NCI-H2029 (cell line): ENCODE measurements around the gene MAP2K4.

Source experiments
- DNase-seq: peaks from one replicate; lab custom pipeline; 2025; lab: John Stamatoyannopoulos, UW

The MAP2K4 gene

DNA sequence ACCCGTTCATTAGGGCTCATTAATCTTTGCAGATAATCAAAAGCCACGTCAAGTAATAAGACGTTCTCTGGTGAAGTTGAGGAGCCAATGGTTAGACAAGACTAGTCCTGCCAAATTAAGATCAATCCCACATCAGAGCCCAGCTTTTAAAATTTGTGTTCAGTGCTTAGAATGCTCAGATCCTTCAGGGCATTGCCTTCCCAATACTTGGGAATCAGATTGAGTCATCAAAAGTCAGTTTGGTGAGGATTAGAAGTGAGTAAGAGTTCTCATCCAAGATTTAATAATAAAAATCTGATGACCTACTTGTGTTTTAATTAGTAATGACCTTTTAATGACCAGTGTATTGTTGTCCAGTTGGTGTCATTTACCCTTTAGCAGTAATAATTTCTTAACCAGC lies 19.8 kb downstream of the MAP2K4 start:
- DNase-seq = no peak

DNA sequence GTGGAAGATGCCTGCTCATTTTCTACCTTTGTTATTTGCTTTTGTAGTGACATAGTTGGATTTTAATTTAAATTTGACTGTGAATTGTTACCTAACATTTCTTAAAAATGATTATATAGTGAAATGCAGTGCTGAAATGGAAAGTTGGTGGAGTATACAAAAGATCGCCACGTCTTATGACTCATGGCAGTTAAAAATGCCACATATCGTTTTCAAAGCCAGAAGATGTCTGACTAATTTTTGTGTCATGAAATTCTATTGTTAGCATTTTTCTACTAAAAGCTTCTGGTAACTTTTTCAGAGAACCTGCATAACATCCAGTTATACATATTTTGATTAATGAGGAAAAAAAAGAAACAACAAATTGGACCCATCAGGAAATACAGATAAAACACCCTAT lies 20.6 kb downstream of the MAP2K4 start:
- DNase-seq = no peak

DNA sequence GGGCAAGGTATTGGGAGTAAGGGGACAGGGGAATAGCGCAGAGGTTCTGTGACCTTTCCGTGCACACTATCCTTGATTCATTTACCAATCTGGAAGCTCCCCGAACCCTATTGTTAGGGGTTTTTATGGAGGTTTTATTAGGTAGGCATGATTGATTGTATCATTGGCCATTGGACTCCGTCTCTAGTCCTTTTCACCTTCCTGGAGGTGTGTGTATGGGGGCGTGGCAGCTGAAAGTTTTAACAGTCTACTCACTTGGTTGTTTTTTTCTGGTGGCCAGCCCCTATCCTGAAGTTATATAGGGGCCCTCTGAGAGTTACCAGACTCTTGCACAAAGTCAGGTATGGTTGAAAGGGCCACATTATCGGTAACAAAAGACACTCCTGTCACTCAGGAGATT lies 23.0 kb downstream of the MAP2K4 start:
- DNase-seq = no peak

DNA sequence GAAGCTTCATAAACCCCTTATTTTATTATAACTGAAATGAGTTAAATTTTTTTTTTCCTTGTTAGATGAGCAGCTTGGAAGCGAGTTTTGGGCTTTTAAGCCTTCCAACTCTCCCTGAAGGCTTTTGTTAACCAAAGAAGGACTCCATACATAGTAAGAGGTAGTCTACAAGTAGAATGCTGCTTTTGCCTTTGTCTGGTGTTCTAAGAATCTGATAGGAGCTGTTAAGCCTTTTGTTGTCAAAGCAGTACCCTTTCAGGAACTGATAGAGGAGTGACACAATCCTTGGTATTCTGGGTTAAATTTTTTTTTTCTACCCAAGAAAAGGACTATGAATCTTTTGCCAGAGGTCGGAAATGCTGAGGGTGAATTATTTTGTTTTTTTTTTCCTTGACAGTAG lies 26.1 kb downstream of the MAP2K4 start:
- no peak for DNase-seq

DNA sequence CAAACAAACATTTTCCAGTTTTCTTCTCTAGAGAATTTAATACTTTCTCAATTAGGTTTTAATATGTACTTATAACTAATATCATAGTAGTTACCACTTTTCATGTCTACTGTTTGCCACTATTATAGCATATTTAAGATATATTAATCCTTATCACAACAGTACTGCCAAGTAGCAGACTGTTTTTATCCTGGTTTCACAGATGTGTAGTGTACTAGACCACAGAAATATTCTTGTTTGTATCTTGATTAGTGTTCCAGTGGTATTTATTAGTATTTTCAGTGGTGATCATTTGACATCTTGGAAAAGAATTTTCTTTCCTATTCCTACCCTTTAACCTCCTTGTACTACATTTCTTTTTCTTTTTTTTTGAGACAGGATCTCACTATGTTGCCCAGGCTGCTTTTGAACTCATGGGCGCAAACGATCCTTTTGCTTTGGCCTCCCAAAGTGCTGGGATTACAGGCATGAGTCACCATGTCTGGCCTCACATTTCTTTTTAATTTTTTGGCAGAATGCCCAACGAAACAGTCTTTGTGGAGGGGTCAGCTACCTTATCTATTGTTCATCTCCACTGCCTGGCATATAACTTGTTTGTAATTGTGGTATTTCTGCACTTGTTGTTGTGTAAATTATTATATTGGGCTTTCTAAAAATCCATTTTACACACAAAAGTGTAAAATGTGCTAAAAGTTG lies 27.2 kb downstream of the MAP2K4 start:
- no peak for DNase-seq

DNA sequence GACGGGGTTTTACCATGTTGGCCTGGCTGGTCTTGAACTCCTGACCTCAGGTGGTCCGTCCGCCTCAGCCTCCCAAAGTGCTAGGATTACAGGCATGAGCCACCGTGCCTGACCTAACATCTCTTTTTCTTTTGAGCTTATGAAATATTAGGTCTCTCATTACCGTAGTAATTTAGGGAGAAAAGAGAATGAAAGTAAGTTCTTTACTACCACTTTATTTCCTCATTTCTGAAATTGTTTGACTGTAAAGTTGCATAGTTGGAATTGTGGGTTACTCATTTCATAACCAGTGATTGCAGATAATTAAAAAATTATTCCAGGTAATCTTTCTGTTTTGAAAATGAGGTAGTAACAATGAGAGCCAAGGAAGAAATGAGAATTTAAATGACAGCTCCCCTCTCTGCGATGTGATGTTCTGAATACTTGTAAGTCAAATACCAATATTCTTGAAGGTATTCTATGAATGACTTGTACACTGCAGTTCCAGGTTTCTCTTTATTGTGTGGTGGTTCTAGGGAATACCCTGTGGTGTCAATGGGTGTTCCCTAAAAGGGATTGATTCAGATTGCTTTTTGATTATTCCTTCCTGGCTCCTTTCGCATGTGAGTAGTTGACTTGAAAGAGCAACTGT lies 28.3 kb downstream of the MAP2K4 start:
- DNase-seq = no peak

DNA sequence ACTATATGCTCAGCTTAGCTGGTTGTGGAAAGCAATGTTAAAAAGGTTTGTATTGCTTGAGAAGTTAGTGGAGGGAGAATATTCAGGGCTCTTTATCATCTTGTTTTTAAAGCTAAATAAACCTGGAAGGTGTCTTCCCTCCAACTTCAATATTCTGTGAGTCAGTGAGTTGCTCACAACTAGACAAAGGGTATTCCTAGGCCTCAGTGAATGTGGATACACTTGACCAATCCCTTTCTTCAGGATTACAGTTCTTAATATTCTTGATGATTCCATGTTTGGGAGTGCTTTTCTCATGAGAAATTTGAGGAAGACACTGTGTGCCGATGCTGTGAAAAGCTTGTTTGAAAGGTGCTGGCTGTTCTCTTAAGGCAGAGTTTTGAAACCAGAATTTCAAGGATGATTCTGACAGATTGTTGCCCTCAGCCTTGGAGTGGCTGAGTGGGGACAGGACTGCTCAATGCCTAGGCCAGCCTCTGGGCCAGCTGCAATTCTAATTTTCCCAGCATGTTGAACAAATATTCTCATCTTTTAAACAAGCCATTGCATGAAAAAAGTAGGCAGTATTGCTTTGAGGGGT lies 30.1 kb downstream of the MAP2K4 start:
- DNase-seq = no peak

DNA sequence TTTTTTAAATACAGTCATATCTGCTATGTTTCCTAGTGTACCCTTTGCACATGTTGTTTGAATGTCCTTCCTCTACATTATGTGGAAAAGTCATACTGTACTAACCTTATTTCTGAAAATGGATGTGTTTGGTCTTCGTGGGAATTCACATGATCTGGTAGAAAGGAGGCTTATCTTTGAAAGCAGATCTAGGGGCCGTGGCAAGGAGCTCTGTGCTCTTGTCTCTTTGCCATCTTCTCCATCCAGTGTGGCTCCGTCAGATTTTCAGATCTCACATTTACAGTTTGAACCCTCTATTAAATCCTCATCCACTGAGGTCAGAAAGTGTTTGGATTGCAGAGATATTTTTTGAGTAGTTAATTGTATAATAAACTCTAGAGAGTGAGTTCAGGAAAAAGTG lies 32.9 kb downstream of the MAP2K4 start:
- DNase-seq = no peak

DNA sequence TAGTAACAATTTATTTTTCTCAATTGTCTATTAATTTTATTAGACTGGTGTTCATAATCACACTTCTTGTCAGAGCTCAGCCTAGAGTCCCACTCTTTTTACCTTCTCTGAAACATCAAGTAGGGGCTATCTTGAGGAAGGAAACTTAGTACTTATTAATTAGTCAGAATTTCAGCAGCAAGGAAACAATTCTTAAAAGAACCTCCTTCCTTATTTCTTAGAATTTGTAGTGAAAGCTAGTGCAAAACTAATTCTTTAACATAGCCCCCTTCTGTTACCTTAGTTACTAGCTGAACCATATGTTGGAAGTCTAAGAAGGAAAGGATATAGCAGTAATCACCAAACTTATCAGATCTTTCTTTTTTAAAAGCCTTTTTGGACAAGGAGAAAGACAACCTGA lies 35.2 kb downstream of the MAP2K4 start:
- DNase-seq = no peak

DNA sequence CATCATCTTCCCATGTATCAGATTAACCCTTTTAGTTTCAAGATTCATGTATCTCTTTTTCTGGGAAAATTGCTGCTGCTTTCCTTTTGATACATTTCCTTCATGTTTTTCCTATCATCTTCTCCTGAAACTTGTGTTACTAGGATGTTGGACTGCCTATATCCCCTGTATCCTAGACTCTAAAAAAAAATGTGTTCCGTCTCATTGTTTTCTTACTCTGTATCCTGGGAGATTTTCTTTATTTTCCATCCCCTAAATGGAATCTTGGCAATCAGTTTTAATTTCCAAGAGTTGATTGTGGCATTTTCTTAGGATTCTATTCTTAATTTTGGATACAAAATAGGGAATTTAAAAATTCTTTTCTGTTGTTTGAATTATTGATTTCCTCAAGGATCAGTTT lies 36.8 kb downstream of the MAP2K4 start:
- DNase-seq = no peak

DNA sequence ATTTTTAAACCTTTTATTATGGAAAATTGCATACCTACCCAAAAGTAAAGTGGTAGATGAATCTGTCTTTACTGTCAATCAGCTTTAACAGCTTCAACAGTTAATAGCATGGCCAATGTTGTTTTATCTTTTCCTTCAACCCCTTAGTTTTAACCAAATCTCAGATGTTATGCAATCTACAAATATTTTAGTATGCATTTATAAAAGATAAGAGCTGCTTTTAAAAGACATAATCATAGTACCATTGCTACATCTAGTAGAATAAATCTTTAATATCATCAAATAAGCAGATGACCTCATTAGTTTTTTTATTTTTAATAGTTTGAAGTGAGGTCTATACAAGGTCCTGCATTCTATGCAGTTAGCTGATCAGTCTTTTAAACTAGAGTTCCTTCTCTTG lies 37.9 kb downstream of the MAP2K4 start:
- DNase-seq = no peak

DNA sequence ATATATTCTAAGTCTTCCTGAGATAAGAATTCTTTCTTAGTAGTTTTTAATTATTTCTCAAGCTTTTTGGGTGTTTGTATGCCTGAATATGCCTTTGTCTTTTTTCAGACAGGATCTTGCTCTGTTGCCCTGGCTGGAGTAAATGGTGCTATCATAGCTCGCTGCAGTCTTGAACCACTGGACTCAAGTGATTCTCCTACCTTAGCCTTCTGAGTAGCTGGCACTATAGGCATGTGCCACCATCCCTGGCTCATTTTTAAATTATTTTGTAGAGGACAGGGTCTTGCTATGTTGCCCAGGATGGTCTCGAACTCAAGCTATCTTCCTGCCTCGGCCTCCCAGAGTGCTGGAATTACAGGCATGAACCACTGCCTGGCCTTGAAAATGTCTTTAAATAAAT lies 41.6 kb downstream of the MAP2K4 start:
- no peak for DNase-seq

DNA sequence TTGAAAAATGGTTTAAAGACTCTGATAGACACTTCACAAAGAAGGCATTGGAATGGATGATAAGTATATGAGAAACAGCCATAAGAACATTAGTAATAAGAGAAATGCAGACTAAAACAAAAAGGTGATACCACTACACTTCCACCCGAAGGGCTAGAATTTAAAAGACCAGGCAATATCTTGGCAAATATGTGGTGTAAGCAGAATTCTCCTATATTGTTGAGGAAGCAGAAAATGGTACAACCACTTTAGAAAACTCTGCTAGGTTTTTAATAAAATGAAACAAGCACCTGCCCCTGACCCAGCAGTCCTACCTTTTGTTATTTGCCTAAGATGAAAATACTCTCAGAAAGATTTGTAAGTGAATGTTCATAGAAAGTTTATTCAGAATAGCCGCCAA lies 43.7 kb downstream of the MAP2K4 start:
- DNase-seq = no peak

DNA sequence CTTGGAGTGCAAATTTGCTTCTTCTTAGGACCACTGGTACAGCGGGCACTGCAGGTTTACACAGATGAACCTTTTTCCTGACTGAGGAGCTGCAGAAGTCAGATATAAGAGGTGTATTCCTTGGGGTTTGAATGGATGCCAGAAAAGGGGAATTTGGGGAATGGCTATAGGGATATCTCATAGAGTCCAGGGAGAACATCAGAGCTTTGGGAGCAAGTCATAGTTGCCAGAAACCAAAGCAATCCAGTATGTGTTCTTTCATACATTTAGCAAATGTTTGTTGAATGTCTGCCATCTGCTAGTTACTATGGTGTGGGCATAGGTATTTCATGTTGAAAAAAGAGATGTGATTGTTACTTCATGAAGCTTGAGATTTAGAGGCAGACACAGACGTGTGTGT lies 46.8 kb downstream of the MAP2K4 start:
- no peak for DNase-seq

DNA sequence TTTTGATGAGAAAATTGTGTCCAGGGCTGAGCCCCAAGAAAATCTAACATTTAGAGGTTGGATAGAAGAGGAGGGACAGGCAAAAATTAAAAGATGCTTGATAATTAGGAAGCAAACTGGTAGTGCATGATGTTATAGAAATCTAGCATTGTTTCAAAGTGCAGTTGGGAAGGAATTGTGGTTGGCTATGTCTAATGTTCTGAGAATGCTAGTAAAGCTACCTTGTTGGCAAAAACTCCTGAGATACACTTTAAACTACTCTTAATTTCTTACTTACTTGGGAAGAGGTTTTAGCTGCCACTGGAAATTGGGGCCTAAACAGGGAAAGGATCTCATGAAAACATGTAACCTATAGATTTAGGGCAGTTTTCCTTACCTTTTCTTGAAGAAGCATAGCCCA lies 48.3 kb downstream of the MAP2K4 start:
- DNase-seq = no peak

DNA sequence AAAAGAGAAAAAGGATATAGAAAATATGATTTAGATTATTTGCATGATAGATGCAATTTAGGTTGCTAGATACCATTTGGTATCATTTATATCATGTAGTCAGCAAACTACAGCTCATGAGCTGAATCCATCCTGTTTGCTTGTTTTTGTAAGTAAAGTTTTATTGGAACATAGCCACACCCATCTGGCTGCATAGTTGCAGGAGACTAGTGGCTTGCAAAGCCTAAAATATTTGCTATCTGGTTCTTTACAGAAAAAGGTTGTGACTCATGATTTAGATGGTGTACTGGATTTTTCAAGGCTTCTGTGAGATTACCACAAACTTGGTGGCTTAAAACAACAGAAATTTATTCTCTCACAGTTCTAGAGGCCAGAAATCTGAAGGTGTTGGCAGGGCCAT lies 49.9 kb downstream of the MAP2K4 start:
- DNase-seq = no peak

DNA sequence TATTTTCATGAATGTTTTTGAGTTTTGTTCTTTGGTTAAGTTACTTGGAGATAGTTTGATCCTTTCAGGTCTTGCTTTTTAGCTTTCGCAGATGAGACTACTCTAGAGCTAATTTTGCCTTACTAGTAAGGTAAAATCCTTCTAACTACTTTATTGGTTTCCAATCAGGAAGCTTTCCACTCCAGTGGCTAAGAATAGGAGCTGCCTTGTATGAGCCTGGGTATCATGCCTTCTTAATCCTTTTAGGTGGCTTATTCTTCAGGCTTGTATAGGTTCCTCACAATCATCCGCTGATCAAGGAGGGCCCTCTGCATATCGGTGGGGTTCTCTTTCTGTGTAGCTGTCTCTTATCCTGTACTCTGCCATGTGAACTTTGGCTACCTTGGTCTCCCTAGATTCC lies 53.7 kb downstream of the MAP2K4 start:
- DNase-seq = no peak

DNA sequence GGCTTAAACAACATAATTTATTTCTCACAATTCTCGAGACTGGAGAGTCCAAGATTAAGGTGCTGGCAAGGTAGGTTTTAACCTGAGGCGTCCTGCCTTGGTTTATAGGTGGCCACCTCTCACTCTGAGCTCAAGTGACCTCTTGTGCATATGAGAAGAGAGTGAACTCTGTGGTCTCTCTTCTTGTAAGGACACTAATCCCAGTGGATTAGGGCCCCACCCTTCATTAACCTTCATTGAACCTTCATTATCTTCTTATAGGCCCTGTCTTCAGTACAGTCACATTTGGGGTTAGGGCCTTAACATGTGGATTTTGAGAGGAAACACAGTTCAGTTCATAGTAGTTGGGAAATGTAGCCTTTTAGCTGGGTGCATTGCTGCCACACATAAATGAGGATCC lies 57.1 kb downstream of the MAP2K4 start:
- no peak for DNase-seq

DNA sequence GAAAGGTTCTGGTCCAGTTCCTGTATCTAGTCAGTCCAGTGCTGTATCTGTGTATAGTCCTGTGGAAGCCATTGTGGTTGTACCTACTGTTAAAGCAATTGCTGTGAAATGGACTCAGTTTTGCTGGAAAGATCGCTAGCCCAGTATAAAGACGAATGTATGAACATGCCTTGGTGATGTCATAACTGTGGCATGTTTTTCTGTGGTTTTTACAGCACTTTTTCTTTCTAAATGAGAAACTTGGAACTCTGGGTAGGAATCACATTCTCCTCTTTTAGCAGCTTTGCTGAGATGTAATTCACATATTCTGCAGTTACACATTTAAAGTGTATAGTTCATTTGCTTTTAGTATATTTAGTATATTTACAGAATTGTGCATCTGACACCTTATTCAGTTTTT lies 58.1 kb downstream of the MAP2K4 start:
- DNase-seq = no peak

DNA sequence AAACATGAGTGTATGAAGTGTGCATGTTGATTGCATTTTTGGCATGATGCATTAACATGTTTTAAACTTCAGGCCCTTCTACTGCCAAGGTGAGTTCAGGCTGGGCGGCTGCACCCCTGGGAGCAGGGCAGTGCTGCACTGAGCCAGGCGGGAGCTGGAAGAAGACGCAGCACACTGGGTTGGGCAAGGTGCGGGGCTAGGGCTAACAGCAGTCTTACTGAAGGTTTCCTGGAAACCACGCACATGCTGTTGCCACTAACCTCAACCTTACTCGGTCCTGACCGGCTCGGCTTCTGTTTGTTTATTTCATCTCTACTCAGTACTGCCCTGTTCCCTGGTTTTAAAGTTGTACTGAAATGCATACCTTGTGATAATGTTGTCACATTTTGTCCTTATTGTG lies 61.0 kb downstream of the MAP2K4 start:
- DNase-seq = no peak

DNA sequence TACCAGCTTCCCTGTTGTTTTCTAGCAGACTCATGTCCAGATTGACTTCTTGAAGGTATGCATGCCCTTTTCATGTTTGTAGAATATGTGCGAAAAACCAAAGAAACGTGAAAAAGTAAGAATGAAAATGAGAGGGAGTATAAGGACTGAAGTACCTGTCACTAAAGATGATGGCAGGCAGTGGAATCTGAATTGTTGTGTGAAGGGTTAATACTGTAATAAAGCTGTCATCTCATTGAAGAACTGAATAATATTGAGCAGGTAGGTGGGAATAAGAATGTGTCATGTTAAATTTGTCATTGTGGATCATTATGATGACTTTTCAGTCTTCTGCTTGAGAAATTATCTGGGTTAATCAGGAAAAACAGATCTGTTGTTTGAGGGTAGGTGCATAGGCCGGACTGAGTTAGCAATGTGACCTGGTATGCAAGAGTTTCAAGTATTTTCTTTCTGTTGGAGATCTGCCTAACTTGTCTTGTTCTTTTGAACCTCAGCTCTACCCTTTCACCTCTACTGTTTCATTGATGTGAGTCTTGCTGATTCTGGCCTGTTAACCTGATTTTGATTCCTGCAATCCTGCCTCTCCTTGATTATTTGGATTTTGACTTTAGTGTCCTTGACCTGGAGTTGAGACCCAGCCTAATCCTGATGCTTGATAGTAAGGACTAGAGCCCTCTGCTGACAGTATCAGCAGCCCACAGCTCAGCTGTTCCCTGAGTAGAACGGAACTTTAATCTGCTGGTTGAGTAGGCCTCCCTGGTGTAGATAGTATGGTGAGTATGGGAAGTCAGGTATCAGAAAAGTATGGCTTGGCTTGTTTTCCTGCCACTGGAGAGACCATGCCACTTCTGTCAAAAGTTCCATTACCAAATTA lies 64.6 kb downstream of the MAP2K4 start:
- no peak for DNase-seq

DNA sequence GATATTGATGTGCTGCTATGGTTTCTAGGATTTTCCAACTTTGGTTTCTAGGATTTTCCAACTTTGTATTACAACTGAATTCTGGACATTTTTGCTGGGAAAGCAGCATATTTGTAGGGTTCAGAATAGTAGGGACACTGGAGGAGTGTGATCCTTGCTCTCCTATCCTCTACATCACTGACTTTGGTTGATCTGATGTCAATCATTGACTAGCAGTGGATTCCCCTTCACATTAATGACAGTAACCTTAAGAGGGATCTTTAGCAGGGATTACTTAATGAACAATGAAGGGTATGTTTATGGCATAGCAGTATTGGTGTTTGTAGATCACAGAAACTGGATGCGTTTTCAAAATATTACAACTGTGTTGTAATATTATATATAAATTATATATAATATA lies 67.4 kb downstream of the MAP2K4 start:
- DNase-seq = no peak

DNA sequence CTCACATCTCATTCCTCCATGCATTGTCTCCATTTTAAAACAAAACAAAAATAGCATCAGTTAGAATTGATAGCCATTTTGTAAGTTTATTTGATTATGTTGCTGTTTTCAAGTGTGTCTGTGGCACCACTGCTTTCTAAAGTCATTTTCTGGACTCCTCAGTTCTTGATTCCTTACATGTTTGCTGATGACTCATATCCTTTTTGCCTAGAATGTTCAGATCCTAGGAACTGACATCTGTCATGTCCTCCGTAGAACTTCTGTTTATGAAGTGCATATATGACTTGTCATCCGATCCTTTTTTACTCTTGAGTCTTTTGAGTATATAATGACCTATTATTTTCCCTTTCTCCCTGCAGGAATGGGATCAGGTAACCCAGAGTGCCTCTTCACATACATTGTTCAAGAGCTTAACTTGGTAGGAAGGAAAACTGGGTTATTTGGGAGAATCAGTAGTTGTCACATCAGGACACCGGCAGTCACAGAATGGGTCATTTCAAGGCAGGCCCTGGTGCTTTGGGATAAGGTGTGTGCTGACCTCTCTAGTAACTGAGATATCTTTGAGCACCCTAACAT lies 69.2 kb downstream of the MAP2K4 start:
- DNase-seq = peak; percentile 22
